Endothelial cell of umbilical vein (primary cell): ENCODE measurements around the gene SDHAF2. TPM values are rescaled to one million over a fixed set of nuclear protein-coding genes. Genes with fewer than 3 reads are reported as not detected.

Experiments used
- BruUV-seq: library from RNA; stranded (reverse); fragments of 400-500 nt; replicated peaks from 2 replicates; lab custom pipeline; 2021; lab: Mats Ljungman, UMichigan
- CTCF ChIA-PET: fragments of 300-600, 350-600 bp; sonication (Branson Sonifier 250); formaldehyde crosslinking; loops from one replicate; lab custom pipeline; 2021; ENCODE audit warnings: antibody characterized with exemption, inconsistent platforms; lab: Charles Lee
- POLR2A ChIA-PET: fragments of 300-600, 350-600 bp; sonication (Branson Sonifier 250); formaldehyde crosslinking; loops from one replicate; lab custom pipeline; 2021; ENCODE audit warnings: antibody characterized with exemption, inconsistent platforms; lab: Charles Lee
- DNase-seq: peaks from one replicate; pipeline ENCODE4 v3.0.0-alpha.2; 2011; ENCODE audit warnings: low read depth, low spot score
- FAIRE-seq: peaks from 2 replicates; lab custom pipeline; 2011; peaks lifted over from hg19 to GRCh38; lab: Jason Lieb, UNC
- H2AFZ ChIP-seq: 2 replicates; pipeline ENCODE4 v1.6.0; 2012; ENCODE audit warnings: low read depth, low read length, control low read depth, inconsistent platforms
- H3K27ac ChIP-seq: 2 replicates; pipeline ENCODE4 v1.5.1; 2011; ENCODE audit warnings: low read depth, mild to moderate bottlenecking, control low read depth, low read length, moderate library complexity; ENCODE audit not compliant: insufficient read depth
- H3K27me3 ChIP-seq, 2 experiments: 2 replicates each; pipeline versions ENCODE4 v1.6.0 to v1.6.1; 2011; ENCODE audit warnings: low read length in 2 of 2, mixed read lengths in 1 of 2; ENCODE audit not compliant: control insufficient read depth in 2 of 2, insufficient read depth in 2 of 2
- H3K36me3 ChIP-seq, 2 experiments: 2 replicates in 1 of 2; 3 replicates in 1 of 2; pipeline ENCODE4 v1.5.1; 2011; ENCODE audit warnings: low read length in 2 of 2, mild to moderate bottlenecking in 1 of 2, moderate library complexity in 1 of 2; ENCODE audit not compliant: control insufficient read depth in 2 of 2, insufficient read depth in 2 of 2; ENCODE audit errors: extremely low read depth in 1 of 2
- H3K4me1 ChIP-seq: 3 replicates; pipeline ENCODE4 v1.5.1; 2011; ENCODE audit warnings: mild to moderate bottlenecking, low read length; ENCODE audit not compliant: control insufficient read depth, insufficient read depth; ENCODE audit errors: extremely low read depth
- H3K4me2 ChIP-seq: 2 replicates; pipeline ENCODE4 v1.6.1; 2011; ENCODE audit warnings: low read length, control low read depth, mixed read lengths; ENCODE audit not compliant: insufficient read depth
- H3K4me3 ChIP-seq, 3 experiments: fragments of 200-600 bp in 1 of 3; sonication (generic), shearing (Covaris generic) in 1 of 3; replicated peaks in 1 of 3; 2 replicates each; pipeline ENCODE4 v1.5.1; 2011 to 2016; ENCODE audit warnings: control low read depth in 3 of 3, low read length in 3 of 3, mild to moderate bottlenecking in 2 of 3, inconsistent platforms in 1 of 3, low read depth in 1 of 3, moderate library complexity in 1 of 3; ENCODE audit not compliant: insufficient read depth in 1 of 3
- H3K79me2 ChIP-seq: 2 replicates; pipeline ENCODE4 v1.6.0; 2012; ENCODE audit warnings: low read length, inconsistent platforms; ENCODE audit not compliant: control insufficient read depth, insufficient read depth
- H3K9ac ChIP-seq: replicated peaks from 2 replicates; pipeline ENCODE3; 2011; ENCODE audit warnings: low read length, control low read depth; ENCODE audit not compliant: insufficient read depth; ENCODE audit errors: extremely low read depth
- H3K9me1 ChIP-seq: replicated peaks from 3 replicates; pipeline ENCODE4 v1.6.0; 2011; ENCODE audit warnings: mild to moderate bottlenecking, low read length; ENCODE audit not compliant: control insufficient read depth, insufficient read depth; ENCODE audit errors: extremely low read depth
- H3K9me3 ChIP-seq: replicated peaks from 2 replicates; pipeline ENCODE4 v1.5.1; 2012; ENCODE audit warnings: low read length, inconsistent platforms; ENCODE audit not compliant: control insufficient read depth, insufficient read depth
- H4K20me1 ChIP-seq: replicated peaks from 2 replicates; pipeline ENCODE3; 2011; ENCODE audit warnings: mild to moderate bottlenecking, low read length; ENCODE audit not compliant: control insufficient read depth, insufficient read depth; ENCODE audit errors: extremely low read depth
- CTCF ChIP-seq, 2 donors: IDR thresholded peaks; 1 replicate in 1 of 2; 2 replicates in 1 of 2; pipeline ENCODE4 v1.5.1; 2011; ENCODE audit warnings: low read length in 2 of 2, mild to moderate bottlenecking in 2 of 2, moderate library complexity in 2 of 2, control low read depth in 1 of 2, inconsistent platforms in 1 of 2, low read depth in 1 of 2; ENCODE audit not compliant: insufficient read depth in 1 of 2; ENCODE audit errors: extremely low read depth in 1 of 2
- EZH2 ChIP-seq: IDR thresholded peaks from 2 replicates; pipeline ENCODE4 v1.6.1; 2012; ENCODE audit warnings: borderline replicate concordance, low read depth, mild to moderate bottlenecking, moderate library complexity, low read length, inconsistent platforms; ENCODE audit not compliant: severe bottlenecking
- FOS ChIP-seq: IDR thresholded peaks from 2 replicates; pipeline ENCODE4 v1.6.1; 2011; ENCODE audit warnings: mild to moderate bottlenecking, low read length, moderate library complexity, borderline replicate concordance; ENCODE audit not compliant: insufficient read depth
- GATA2 ChIP-seq: IDR thresholded peaks from 2 replicates; pipeline ENCODE4 v1.7.0; 2011; ENCODE audit warnings: low read depth, mild to moderate bottlenecking, moderate library complexity, mixed read lengths, low read length; ENCODE audit not compliant: insufficient read length, insufficient read depth
- JUN ChIP-seq: IDR thresholded peaks from 2 replicates; pipeline ENCODE4 v1.6.1; 2011; ENCODE audit warnings: borderline replicate concordance, low read depth; ENCODE audit not compliant: insufficient read length, insufficient read depth
- MAX ChIP-seq: IDR thresholded peaks from 2 replicates; pipeline ENCODE4 v1.6.1; 2011; ENCODE audit not compliant: insufficient read depth, insufficient read length
- MYC ChIP-seq: IDR thresholded peaks from one replicate; pipeline ENCODE4 v1.6.1; 2011; ENCODE audit warnings: mild to moderate bottlenecking, low read depth, low read length
- POLR2A ChIP-seq: IDR thresholded peaks from 2 replicates; pipeline ENCODE4 v1.6.1; 2012; ENCODE audit warnings: low read depth, mild to moderate bottlenecking, control low read depth, low read length
- POLR2AphosphoS5 ChIP-seq: IDR thresholded peaks from 2 replicates; pipeline ENCODE4 v1.6.1; 2012; ENCODE audit warnings: low read depth, mild to moderate bottlenecking, control low read depth, low read length, moderate library complexity; ENCODE audit not compliant: insufficient read depth
- dilution Hi-C: fragments of 300-500 bp; cut with MboI; formaldehyde crosslinking; loops from one replicate; pipeline ENCODE4 v1.15.0; 2019; ENCODE audit warnings: low sequenced_read_pairs; ENCODE audit not compliant: extremely low pct_ligation_motif_present
- intact Hi-C: fragments of 100-400 bp; cut with micrococcal nuclease; formaldehyde crosslinking; loops from one replicate; pipeline ENCODE4 v1.10.0; 2022
- polyA plus RNA-seq, 4 experiments: library from polyadenylated mRNA; depleted of rRNA in 3 of 4; stranded (reverse) in 3 of 4; unstranded in 1 of 4; fragments of >200 nt; gene quantifications; 2 replicates each; pipeline versions ENCODE4 v1.2.1 to v1.2.3, GENCODE V29; 2011 to 2012; ENCODE audit warnings: missing spikeins in 1 of 4
- total RNA-seq: library from RNA; stranded (reverse); gene quantifications from 2 replicates; pipeline ENCODE4 v1.2.3, GENCODE V29; 2021

Gene SDHAF2
- total and polyA plus RNA-seq, 2 donors (not counting 3 experiments of a cell fraction or from before 2014, with no cell fraction given): 44.5 to 128 TPM

GRCh38 chr11:61454520-61454919 is 24.6 kb downstream of the SDHAF2 start:
- H4K20me1 ChIP-seq: no peaks in the 10 kb centered on the region
- peaks cover 0 to 7% of the 10 kb centered on the region in 2 experiments for H3K36me3 ChIP-seq
- no peak overlapping the region for H3K4me3 ChIP-seq
- H3K79me2 ChIP-seq: no peaks in the 10 kb centered on the region
- no peaks in the 10 kb centered on the region for H3K4me1 ChIP-seq
- DNase-seq: no peak
- H3K9me1 ChIP-seq: no peaks in the 10 kb centered on the region
- intact Hi-C loops (no loop called here), dilution Hi-C loops (no loop called here)
- H3K4me2 ChIP-seq: no peak overlapping the region
- no TSS peak for BruUV-seq
- H2AFZ ChIP-seq: no peak overlapping the region
- no peak for TF ChIP-seq MAX
- TF ChIP-seq FOS: no peak
- no peak for TF ChIP-seq POLR2AphosphoS5
- TF ChIP-seq CTCF (IDR thresholded peaks at IDR 0.05; ENCODE audit: extremely low read depth in 1 of 2, insufficient read depth in 1 of 2, low read depth in 1 of 2, low read length in 2 of 2): no peak
- TF ChIP-seq JUN: no peak
- TF ChIP-seq EZH2: no peak
- no peak for TF ChIP-seq MYC
- no peak for TF ChIP-seq GATA2
- no peak for TF ChIP-seq POLR2A
- no peak for FAIRE-seq
- no peak overlapping the region for H3K27ac ChIP-seq
- no peak overlapping the region for H3K9ac ChIP-seq
- ChIA-PET POLR2A (no interaction called here), CTCF (interaction anchor here (1.9 kb wide), 1 partner anchor 19 kb away, joined by 4 read pairs; no protein-coding TSS in a partner anchor)
- no peaks in the 10 kb centered on the region for H3K27me3 ChIP-seq
- no peaks in the 10 kb centered on the region for H3K9me3 ChIP-seq
